ENCODE measurements around the gene CST5. TPM values are rescaled to one million over a fixed set of nuclear protein-coding genes. Genes with fewer than 3 reads are reported as not detected.
"Not testable (repeated sequence)": the region's sequence is repeated elsewhere in the genome, so short reads cannot be mapped to it uniquely, and the experiment has no call there.

The CST5 gene
- polyA plus RNA-seq, 1 of the 3 experiments (the other 2 are of a cell fraction), result not detected

GRCh38 chr20:23902396-23902795 lies 22.8 kb upstream of the CST5 start:
- H3K4me3 ChIP-seq (ENCODE audit: low read depth in 2 of 2, low read length in 1 of 2); H4K20me1 ChIP-seq (ENCODE audit: insufficient read depth); POLR2A ChIA-PET; H3K9ac ChIP-seq; H2AFZ ChIP-seq (ENCODE audit: low read depth); H3K9me3 ChIP-seq; H3K79me2 ChIP-seq (ENCODE audit: insufficient read depth); H3K9me2 ChIP-seq; H3F3A ChIP-seq (replicated peaks; ENCODE audit: insufficient read depth); DNase-seq; H3K4me1 ChIP-seq (ENCODE audit: control insufficient read depth in 1 of 2, insufficient read depth in 2 of 2, low read depth in 1 of 2, low read length in 1 of 2); H3K27me3 ChIP-seq (ENCODE audit: insufficient read depth); H3K36me3 ChIP-seq (replicated peaks in 1 of 2; ENCODE audit: control insufficient read depth in 1 of 2, insufficient read depth in 2 of 2, low read length in 1 of 2); H3K4me2 ChIP-seq; H3K27ac ChIP-seq (ENCODE audit: low read depth in 2 of 2, low read length in 1 of 2); CTCF ChIA-PET: not testable (repeated sequence)
- WGBS (ENCODE audit: low lambda C conversion rate), result 4% methylated on average over 6 of the region's 8 CpGs

- WGBS (ENCODE audit: low lambda C conversion rate), result 49% methylated on average over 4 of the region's 4 CpGs
- H3K9me2 ChIP-seq; H3K4me2 ChIP-seq; H3K4me1 ChIP-seq (ENCODE audit: control insufficient read depth in 1 of 2, insufficient read depth in 2 of 2, low read depth in 1 of 2, low read length in 1 of 2); H3K9ac ChIP-seq; H4K20me1 ChIP-seq (ENCODE audit: insufficient read depth); H3K27me3 ChIP-seq (ENCODE audit: insufficient read depth); H3K27ac ChIP-seq (ENCODE audit: low read depth in 2 of 2, low read length in 1 of 2); H3F3A ChIP-seq (replicated peaks; ENCODE audit: insufficient read depth); H3K36me3 ChIP-seq (replicated peaks in 1 of 2; ENCODE audit: control insufficient read depth in 1 of 2, insufficient read depth in 2 of 2, low read length in 1 of 2); H3K4me3 ChIP-seq (ENCODE audit: low read depth in 2 of 2, low read length in 1 of 2); DNase-seq; H3K9me3 ChIP-seq; H3K79me2 ChIP-seq (ENCODE audit: insufficient read depth); POLR2A ChIA-PET; H2AFZ ChIP-seq (ENCODE audit: low read depth): not testable (repeated sequence)
- CTCF ChIA-PET, result interaction anchor here (1.0 to 1.7 kb wide), 2 partner anchors 87 to 102 kb away, joined by 3 read pairs; no protein-coding TSS in a partner anchor
Measured at GRCh38 chr20:23890867-23891266, 11.3 kb upstream of the CST5 start.

GRCh38 chr20:23889775-23890187 lies 10.2 kb upstream of the CST5 start:
- no peaks in the 10 kb centered on the region for H3F3A ChIP-seq (replicated peaks; ENCODE audit: insufficient read depth)
- H3K79me2 ChIP-seq (ENCODE audit: insufficient read depth), result no peaks in the 10 kb centered on the region
- H4K20me1 ChIP-seq (ENCODE audit: insufficient read depth), result no peaks in the 10 kb centered on the region
- H3K4me3 ChIP-seq (ENCODE audit: low read depth in 2 of 2, low read length in 1 of 2), result no peak overlapping the region
- peak; percentile 80 for TF ChIP-seq RAD21 (IDR thresholded peaks at IDR 0.05; ENCODE audit: low read length)
- TF ChIP-seq SMC3 (IDR thresholded peaks at IDR 0.05; ENCODE audit: low read depth, low read length), result peak; percentile 57
- TF ChIP-seq, protein P1, sequence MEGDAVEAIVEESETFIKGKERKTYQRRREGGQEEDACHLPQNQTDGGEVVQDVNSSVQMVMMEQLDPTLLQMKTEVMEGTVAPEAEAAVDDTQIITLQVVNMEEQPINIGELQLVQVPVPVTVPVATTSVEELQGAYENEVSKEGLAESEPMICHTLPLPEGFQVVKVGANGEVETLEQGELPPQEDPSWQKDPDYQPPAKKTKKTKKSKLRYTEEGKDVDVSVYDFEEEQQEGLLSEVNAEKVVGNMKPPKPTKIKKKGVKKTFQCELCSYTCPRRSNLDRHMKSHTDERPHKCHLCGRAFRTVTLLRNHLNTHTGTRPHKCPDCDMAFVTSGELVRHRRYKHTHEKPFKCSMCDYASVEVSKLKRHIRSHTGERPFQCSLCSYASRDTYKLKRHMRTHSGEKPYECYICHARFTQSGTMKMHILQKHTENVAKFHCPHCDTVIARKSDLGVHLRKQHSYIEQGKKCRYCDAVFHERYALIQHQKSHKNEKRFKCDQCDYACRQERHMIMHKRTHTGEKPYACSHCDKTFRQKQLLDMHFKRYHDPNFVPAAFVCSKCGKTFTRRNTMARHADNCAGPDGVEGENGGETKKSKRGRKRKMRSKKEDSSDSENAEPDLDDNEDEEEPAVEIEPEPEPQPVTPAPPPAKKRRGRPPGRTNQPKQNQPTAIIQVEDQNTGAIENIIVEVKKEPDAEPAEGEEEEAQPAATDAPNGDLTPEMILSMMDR (IDR thresholded peaks at IDR 0.05), result peak; percentile 66
- TF ChIP-seq, protein P2, sequence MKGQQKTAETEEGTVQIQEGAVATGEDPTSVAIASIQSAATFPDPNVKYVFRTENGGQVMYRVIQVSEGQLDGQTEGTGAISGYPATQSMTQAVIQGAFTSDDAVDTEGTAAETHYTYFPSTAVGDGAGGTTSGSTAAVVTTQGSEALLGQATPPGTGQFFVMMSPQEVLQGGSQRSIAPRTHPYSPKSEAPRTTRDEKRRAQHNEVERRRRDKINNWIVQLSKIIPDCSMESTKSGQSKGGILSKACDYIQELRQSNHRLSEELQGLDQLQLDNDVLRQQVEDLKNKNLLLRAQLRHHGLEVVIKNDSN (IDR thresholded peaks at IDR 0.05; ENCODE audit: borderline replicate concordance, low read depth), result no peak
- H3K9ac ChIP-seq, result no peak overlapping the region
- H3K9me3 ChIP-seq, result no peaks in the 10 kb centered on the region
- ChIA-PET CTCF (interaction anchor here (0.6 to 1.9 kb wide), 9 partner anchors 10 to 107 kb away, joined by 3 to 10 read pairs (median 3); partner anchors contain the start of gene CST5), POLR2A (no interaction called here)
- WGBS (ENCODE audit: low lambda C conversion rate), result 4% methylated on average over 8 of the region's 8 CpGs
- no peaks in the 10 kb centered on the region for H3K27me3 ChIP-seq (ENCODE audit: insufficient read depth)
- DNase-seq, result peak; percentile 34
- no peak overlapping the region for H3K4me2 ChIP-seq
- no peaks in the 10 kb centered on the region for H3K4me1 ChIP-seq (ENCODE audit: control insufficient read depth in 1 of 2, insufficient read depth in 2 of 2, low read depth in 1 of 2, low read length in 1 of 2)
- no peaks in the 10 kb centered on the region for H3K9me2 ChIP-seq
- H3K36me3 ChIP-seq (replicated peaks in 1 of 2; ENCODE audit: control insufficient read depth in 1 of 2, insufficient read depth in 2 of 2, low read length in 1 of 2), result no peaks in the 10 kb centered on the region
- no peak overlapping the region for H3K27ac ChIP-seq (ENCODE audit: low read depth in 2 of 2, low read length in 1 of 2)
- no peak overlapping the region for H2AFZ ChIP-seq (ENCODE audit: low read depth)
